GM20431 (cell line): ENCODE results near the gene SCIN.
"Not testable (repeated sequence)": the region's sequence is repeated elsewhere in the genome, so short reads cannot be mapped to it uniquely, and the experiment has no call there.

ENCODE experiments used
- in situ Hi-C: fragments of 300-500 bp; cut with MseI, MboI; formaldehyde crosslinking; loops from one replicate; pipeline ENCODE4 v1.15.0; 2020; ENCODE audit warnings: low sequenced_read_pairs; ENCODE audit not compliant: unreplicated experiment

The SCIN gene

GRCh38 chr7:12674861-12675260, 104.3 kb downstream of the SCIN start:
- in situ Hi-C loops, result loop anchor here (25.0 kb wide), 1 partner anchor 587 kb away; no protein-coding TSS in a partner anchor

GRCh38 chr7:12683678-12684585, 113.4 kb downstream of the SCIN start:
- in situ Hi-C loops, result no loop called here

GRCh38 chr7:12684733-12685132, 114.2 kb downstream of the SCIN start:
- in situ Hi-C loops, result no loop called here

GRCh38 chr7:12685550-12685949, 115.0 kb downstream of the SCIN start:
- in situ Hi-C loops, result no loop called here

- in situ Hi-C loops, result no loop called here
Measured at GRCh38 chr7:12686234-12686890, 115.8 kb downstream of the SCIN start.

- in situ Hi-C loops, result no loop called here
Measured at GRCh38 chr7:12686891-12687717, 116.6 kb downstream of the SCIN start, which contains the start of gene ARL4A. ARL4A (plus strand) TSS chr7:12687633; CDS start chr7:12688255, 622 bp downstream.

GRCh38 chr7:12687718-12688171, 117.2 kb downstream of the SCIN start:
- in situ Hi-C loops, result no loop called here

- in situ Hi-C loops, result not testable (repeated sequence)
Measured at GRCh38 chr7:12688485-12689170, 118.1 kb downstream of the SCIN start.

GRCh38 chr7:12689451-12689850, 118.9 kb downstream of the SCIN start:
- in situ Hi-C loops, result no loop called here

- in situ Hi-C loops, result no loop called here
Measured at GRCh38 chr7:12690041-12690878, 119.7 kb downstream of the SCIN start.

- in situ Hi-C loops, result not testable (repeated sequence)
Measured at GRCh38 chr7:12691388-12691787, 120.9 kb downstream of the SCIN start.

GRCh38 chr7:12692035-12692434, 121.5 kb downstream of the SCIN start:
- in situ Hi-C loops, result no loop called here

GRCh38 chr7:12692479-12693259, 122.1 kb downstream of the SCIN start:
- in situ Hi-C loops, result no loop called here

- in situ Hi-C loops, result no loop called here
Measured at GRCh38 chr7:12694817-12695216, 124.3 kb downstream of the SCIN start.

GRCh38 chr7:12695965-12696364, 125.4 kb downstream of the SCIN start:
- in situ Hi-C loops, result no loop called here

GRCh38 chr7:12699299-12699698, 128.8 kb downstream of the SCIN start:
- in situ Hi-C loops, result no loop called here

- in situ Hi-C loops, result no loop called here
Measured at GRCh38 chr7:12701433-12701832, 130.9 kb downstream of the SCIN start.

GRCh38 chr7:12703881-12704280, 133.4 kb downstream of the SCIN start:
- in situ Hi-C loops, result no loop called here
